ENCODE results near the gene ENHO.

Gene ENHO

GRCh38 chr9:34522971-34523797 lies at the start of gene ENHO:
TSS of gene ENHO (minus strand) at chr9:34522990. CDS start at chr9:34521695, 1,295 bp downstream.
- peak; percentile 92 for DNase-seq

GRCh38 chr9:34572092-34572491 lies 49.3 kb upstream of the ENHO start:
- DNase-seq, result no peak

- DNase-seq, result no peak
Measured at GRCh38 chr9:34571481-34571810, 48.7 kb upstream of the ENHO start.

- DNase-seq, result no peak
Measured at GRCh38 chr9:34570809-34571480, 48.2 kb upstream of the ENHO start.

GRCh38 chr9:34570376-34570775 lies 47.6 kb upstream of the ENHO start:
- DNase-seq, result no peak

GRCh38 chr9:34568774-34569173 lies 46.0 kb upstream of the ENHO start:
- DNase-seq, result no peak

- DNase-seq, result no peak
Measured at GRCh38 chr9:34568133-34568532, 45.3 kb upstream of the ENHO start.

GRCh38 chr9:34566972-34567371 lies 44.2 kb upstream of the ENHO start:
- no peak for DNase-seq

- no peak for DNase-seq
Measured at GRCh38 chr9:34566322-34566721, 43.5 kb upstream of the ENHO start.

- no peak for DNase-seq
Measured at GRCh38 chr9:34565856-34566255, 43.1 kb upstream of the ENHO start.

GRCh38 chr9:34564617-34565016 lies 41.8 kb upstream of the ENHO start:
- DNase-seq, result no peak

- no peak for DNase-seq
Measured at GRCh38 chr9:34563262-34563661, 40.5 kb upstream of the ENHO start.

- DNase-seq, result peak; percentile 18
Measured at GRCh38 chr9:34562135-34562745, 39.5 kb upstream of the ENHO start.

GRCh38 chr9:34560599-34561214 lies 37.9 kb upstream of the ENHO start:
- DNase-seq, result no peak

- DNase-seq, result no peak
Measured at GRCh38 chr9:34559624-34560455, 37.0 kb upstream of the ENHO start.

- no peak for DNase-seq
Measured at GRCh38 chr9:34558919-34559623, 36.3 kb upstream of the ENHO start.

- no peak for DNase-seq
Measured at GRCh38 chr9:34558364-34558763, 35.6 kb upstream of the ENHO start.

- DNase-seq, result no peak
Measured at GRCh38 chr9:34557426-34558321, 34.9 kb upstream of the ENHO start.

GRCh38 chr9:34556949-34557348 lies 34.2 kb upstream of the ENHO start:
- DNase-seq, result no peak

- no peak for DNase-seq
Measured at GRCh38 chr9:34555936-34556525, 33.2 kb upstream of the ENHO start.

- DNase-seq, result no peak
Measured at GRCh38 chr9:34555500-34555899, 32.7 kb upstream of the ENHO start.
